Measurements from ENCODE around the gene DUXB.

The DUXB gene

GRCh38 chr16:75701361-75701760 is at the start of gene DUXB:
Gene DUXB (minus strand): TSS chr16:75701461. CDS start chr16:75701418, 43 bp downstream.
- no peak for DNase-seq (ENCODE audit: low read depth)

- no peak for DNase-seq (ENCODE audit: low read depth)
These were observed 49.3 kb upstream of the DUXB start for GRCh38 chr16:75750528-75750927.

GRCh38 chr16:75746359-75746758 is 45.1 kb upstream of the DUXB start:
- DNase-seq (ENCODE audit: low read depth): no peak

- no peak for DNase-seq (ENCODE audit: low read depth)
These were observed 44.6 kb upstream of the DUXB start for GRCh38 chr16:75745823-75746222.

GRCh38 chr16:75745242-75745641 is 44.0 kb upstream of the DUXB start:
- no peak for DNase-seq (ENCODE audit: low read depth)

- peak; percentile 36 for DNase-seq (ENCODE audit: low read depth)
These were observed 41.3 kb upstream of the DUXB start for GRCh38 chr16:75742424-75743047.

GRCh38 chr16:75733305-75734211 is 32.3 kb upstream of the DUXB start:
- no peak for DNase-seq (ENCODE audit: low read depth)

- DNase-seq (ENCODE audit: low read depth): no peak
These were observed 31.6 kb upstream of the DUXB start for GRCh38 chr16:75732871-75733270.

GRCh38 chr16:75727221-75727620 is 26.0 kb upstream of the DUXB start:
- no peak for DNase-seq (ENCODE audit: low read depth)

GRCh38 chr16:75726390-75726789 is 25.1 kb upstream of the DUXB start, which contains the start of gene CPHXL:
Gene CPHXL (minus strand): TSS chr16:75726490. CDS start chr16:75726442, 48 bp downstream.
- no peak for DNase-seq (ENCODE audit: low read depth)

GRCh38 chr16:75718452-75718851 is 17.2 kb upstream of the DUXB start:
- no peak for DNase-seq (ENCODE audit: low read depth)

- no peak for DNase-seq (ENCODE audit: low read depth)
These were observed 13.4 kb upstream of the DUXB start for GRCh38 chr16:75714661-75715060.

GRCh38 chr16:75710344-75710743 is 9.1 kb upstream of the DUXB start:
- no peak for DNase-seq (ENCODE audit: low read depth)

- peak; percentile 48 for DNase-seq (ENCODE audit: low read depth)
These were observed 2.0 kb upstream of the DUXB start for GRCh38 chr16:75703306-75703705.

GRCh38 chr16:75702242-75702641 is 981 bp upstream of the DUXB start:
- DNase-seq (ENCODE audit: low read depth): peak; percentile 16

- DNase-seq (ENCODE audit: low read depth): no peak
These were observed 3.7 kb downstream of the DUXB start for GRCh38 chr16:75697571-75697970.

- DNase-seq (ENCODE audit: low read depth): no peak
These were observed 5.6 kb downstream of the DUXB start for GRCh38 chr16:75695708-75696107.

- no peak for DNase-seq (ENCODE audit: low read depth)
These were observed 13.9 kb downstream of the DUXB start for GRCh38 chr16:75687361-75687760.

GRCh38 chr16:75682308-75682707 is 19.0 kb downstream of the DUXB start:
- no peak for DNase-seq (ENCODE audit: low read depth)

GRCh38 chr16:75679366-75679765 is 21.9 kb downstream of the DUXB start:
- no peak for DNase-seq (ENCODE audit: low read depth)

GRCh38 chr16:75676909-75677308 is 24.4 kb downstream of the DUXB start, which contains the start of gene CPHXL2:
Gene CPHXL2 (minus strand): TSS chr16:75677009. CDS start chr16:75676999, 10 bp downstream.
- no peak for DNase-seq (ENCODE audit: low read depth)

GRCh38 chr16:75667503-75667902 is 33.8 kb downstream of the DUXB start:
- no peak for DNase-seq (ENCODE audit: low read depth)

GRCh38 chr16:75660726-75661302 is 40.4 kb downstream of the DUXB start:
- no peak for DNase-seq (ENCODE audit: low read depth)

Measured in ELR (cell line).